Subcutaneous adipose tissue (tissue), 4 donors: Measurements from ENCODE around the gene ZBTB18. TPM values are rescaled to one million over a fixed set of nuclear protein-coding genes. Genes with fewer than 3 reads are reported as not detected.

ENCODE experiments used
- total RNA-seq, 4 donors: library from RNA; depleted of rRNA; stranded (reverse); fragments of >200 nt; gene quantifications; one replicate each; pipeline ENCODE4 v1.1.0, GENCODE V29; 2016
- TF ChIP-seq, protein P1 (sequence below): fragments of 450-650 bp; IDR thresholded peaks from one replicate; pipeline ENCODE4 v1.5.1; 2016; ENCODE audit warnings: low read depth, mild to moderate bottlenecking, control low read depth, antibody characterized with exemption, moderate library complexity

The ZBTB18 gene
- total RNA-seq, 4 donors from 2014 or later = 8.3 to 17.7 (median 9.8) TPM

DNA sequence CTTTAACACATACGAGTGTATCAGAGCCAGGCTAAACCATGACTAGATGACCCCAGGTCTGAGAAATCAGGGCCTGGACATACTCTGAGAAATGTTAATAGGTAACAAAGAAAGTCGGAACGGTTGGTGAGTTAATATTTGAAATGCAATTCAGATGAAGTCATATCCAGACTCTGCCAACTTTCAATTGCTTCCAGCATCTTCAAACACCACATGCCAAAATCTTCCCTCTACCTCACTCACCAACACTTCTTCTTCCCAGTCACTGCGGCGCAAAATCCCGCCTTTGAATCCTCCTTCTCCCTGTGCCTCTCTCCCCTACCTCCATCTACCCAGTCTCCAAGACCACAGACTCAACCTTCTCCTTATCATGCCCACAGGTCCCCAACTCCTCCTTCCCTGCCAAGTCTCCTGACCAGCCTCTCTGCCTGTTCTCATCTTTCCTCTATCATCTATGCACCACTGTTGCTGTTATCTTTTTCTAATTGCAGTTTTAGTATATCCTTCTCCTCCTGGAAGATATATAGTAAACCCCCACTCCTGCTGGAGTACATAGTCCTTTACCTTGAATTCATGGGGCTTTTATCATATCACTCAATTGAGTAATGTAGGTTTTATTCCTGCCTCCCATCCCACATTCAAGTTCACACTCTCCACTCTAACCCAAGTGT, 41.3 kb downstream of the ZBTB18 start:
- TF ChIP-seq, protein P1, sequence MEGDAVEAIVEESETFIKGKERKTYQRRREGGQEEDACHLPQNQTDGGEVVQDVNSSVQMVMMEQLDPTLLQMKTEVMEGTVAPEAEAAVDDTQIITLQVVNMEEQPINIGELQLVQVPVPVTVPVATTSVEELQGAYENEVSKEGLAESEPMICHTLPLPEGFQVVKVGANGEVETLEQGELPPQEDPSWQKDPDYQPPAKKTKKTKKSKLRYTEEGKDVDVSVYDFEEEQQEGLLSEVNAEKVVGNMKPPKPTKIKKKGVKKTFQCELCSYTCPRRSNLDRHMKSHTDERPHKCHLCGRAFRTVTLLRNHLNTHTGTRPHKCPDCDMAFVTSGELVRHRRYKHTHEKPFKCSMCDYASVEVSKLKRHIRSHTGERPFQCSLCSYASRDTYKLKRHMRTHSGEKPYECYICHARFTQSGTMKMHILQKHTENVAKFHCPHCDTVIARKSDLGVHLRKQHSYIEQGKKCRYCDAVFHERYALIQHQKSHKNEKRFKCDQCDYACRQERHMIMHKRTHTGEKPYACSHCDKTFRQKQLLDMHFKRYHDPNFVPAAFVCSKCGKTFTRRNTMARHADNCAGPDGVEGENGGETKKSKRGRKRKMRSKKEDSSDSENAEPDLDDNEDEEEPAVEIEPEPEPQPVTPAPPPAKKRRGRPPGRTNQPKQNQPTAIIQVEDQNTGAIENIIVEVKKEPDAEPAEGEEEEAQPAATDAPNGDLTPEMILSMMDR = no peak

DNA sequence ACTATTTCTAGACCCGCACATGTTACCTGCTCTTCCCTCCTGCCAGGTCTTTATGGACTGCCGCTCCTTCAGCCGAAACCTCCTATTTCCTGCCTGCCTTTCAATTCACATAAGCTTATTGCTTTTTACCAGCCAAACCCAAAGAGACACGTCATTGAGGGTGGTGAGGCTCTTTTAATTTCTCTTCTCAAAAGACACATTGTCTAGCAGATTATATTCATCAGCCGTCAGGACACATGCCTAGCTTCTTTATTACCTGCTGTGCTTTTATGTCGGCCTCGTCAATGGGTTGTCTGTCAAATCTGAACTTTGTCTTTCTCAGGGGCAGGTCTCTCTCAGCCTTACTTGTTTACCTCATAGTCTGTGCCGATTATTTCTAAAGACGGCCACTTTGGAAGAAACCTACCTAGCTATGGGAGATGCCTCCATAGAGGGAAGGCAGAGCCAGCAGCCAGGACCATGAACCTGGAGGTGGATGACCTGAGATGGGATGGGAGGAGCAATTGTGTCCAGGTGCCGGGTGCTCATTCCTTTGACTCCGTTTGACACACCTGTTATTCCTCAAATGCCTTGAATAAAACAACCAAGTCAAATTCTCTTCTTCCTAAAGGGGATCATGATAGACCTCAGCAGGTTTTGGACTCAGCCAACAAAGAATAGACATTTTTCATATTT, 42.0 kb downstream of the ZBTB18 start:
- TF ChIP-seq, protein P1 = no peak

DNA sequence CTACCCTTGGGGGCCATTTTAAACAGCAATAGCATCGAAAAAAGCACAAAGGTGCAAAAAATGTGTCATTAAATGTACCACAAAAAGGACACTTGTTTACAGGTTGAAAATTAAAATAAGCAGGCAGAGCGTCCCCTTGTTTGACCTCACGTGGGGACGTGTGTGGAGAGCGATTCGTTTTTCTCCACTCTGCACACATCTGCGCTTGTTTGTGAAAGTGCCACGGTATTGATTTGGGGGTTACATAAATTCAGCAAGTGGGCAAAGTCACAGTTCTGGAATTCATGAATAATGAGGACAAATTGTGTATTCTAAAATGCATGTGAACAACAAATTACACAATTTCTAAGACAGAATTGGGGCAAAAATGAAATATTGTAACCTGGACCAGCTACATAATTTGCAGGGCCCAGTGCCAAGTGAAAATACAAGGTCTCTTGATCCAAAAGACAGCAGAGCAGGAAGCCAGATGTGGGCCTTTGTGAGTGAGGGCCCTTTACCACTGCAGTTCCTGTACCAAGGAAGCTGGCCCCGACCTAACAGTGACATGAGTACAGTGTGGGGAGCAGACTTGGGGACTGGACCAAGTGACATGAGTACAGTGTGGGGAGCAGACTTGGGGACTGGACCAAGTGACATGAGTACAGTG, 43.9 kb downstream of the ZBTB18 start:
- TF ChIP-seq, protein P1 = no peak

DNA sequence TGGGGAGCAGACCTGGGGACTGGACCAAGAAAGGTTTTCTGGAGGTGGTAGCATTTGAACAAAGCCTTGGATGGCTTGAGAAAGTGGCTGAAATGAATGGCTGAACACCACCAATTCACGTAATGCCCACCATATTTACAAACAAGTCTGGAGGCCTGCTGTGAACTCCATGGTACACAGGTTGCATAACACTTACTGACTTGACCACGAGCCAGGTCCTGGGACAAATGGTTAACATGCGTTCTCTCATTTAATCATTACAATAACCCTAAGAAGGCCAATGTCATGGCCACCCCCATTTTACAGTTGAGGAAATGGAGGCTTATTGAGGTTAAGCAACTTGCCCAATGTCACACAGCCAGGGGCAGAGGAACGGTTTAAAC, 44.4 kb downstream of the ZBTB18 start:
- TF ChIP-seq, protein P1 = no peak

DNA sequence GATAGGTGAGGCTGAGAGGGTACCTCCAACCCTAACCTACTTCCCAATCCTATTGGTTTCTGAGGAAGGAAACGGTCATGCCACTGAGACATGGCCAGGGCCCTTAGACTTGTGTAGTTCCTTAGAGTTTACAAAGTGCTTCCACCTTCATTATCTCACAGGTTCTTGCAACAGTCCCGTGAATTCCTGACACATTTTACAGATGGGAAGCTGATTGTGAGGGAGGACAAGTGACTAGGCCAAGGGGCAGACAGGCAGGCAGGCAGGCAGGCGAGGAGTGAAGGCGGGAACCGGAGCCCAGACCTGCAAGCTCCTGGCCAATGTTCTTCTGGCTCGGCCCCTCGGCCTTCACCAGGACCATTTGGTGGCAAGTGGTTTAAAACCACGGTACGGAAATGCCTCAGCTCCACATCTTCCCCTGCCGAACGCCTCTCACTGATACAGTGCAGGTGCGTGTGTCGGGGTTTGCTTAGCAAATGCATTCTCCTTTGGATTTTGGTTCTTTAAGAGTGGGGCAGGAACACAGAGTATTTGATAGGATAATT, 45.1 kb downstream of the ZBTB18 start:
- TF ChIP-seq, protein P1 = no peak

DNA sequence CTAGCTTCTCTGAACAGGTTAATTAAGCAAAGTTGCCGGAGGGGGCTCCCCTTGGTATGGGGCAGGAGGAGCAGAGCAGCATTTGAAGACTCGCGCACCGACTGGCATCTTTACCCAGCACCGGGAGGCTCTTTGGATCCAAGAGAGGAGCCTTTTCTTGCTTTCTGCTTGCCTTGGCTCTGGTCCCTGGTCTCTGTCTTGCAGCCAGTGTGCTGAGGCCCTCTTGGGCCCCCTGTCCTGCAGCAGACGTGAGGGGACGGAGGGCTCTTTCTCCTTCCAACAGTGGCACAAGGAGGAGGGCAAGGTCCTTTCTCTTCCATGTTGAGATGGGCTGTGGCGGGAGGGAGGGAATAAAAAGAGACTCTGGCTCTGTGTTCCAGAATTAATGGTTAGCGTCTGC, 45.6 kb downstream of the ZBTB18 start:
- TF ChIP-seq, protein P1 = no peak
